Right lobe of liver (tissue), 6 donors: ENCODE results near the gene DUSP22. TPM values are rescaled to one million over a fixed set of nuclear protein-coding genes. Genes with fewer than 3 reads are reported as not detected.

ENCODE experiments used
- ATAC-seq, 4 donors: fragments of 200-7000 bp; cut with Tn5 transposase; one replicate each; pipeline ENCODE4 v1.9.1; 2020; ENCODE audit warnings: mild to moderate bottlenecking in 4 of 4, moderate library complexity in 4 of 4
- DNase-seq, 3 donors: peaks; one replicate each; pipeline ENCODE4 v3.0.0-alpha.2; 2020
- H3K27ac ChIP-seq, 3 donors: fragments of 200-600 bp; one replicate each; pipeline ENCODE4 v1.8.0; 2022
- H3K27me3 ChIP-seq, 2 donors: fragments of 200-600 bp; one replicate each; pipeline ENCODE4 v1.8.0; 2022
- H3K36me3 ChIP-seq, 4 donors: fragments of 200-600 bp; sonication (generic) in 1 of 4; one replicate each; pipeline versions ENCODE4 v1.5.1 to v1.8.0; 2017 to 2022; ENCODE audit warnings: control low read depth in 1 of 4
- H3K4me1 ChIP-seq, 4 donors: fragments of 200-600 bp; sonication (generic) in 1 of 4; one replicate each; pipeline versions ENCODE4 v1.5.1 to v1.8.0; 2017 to 2022; ENCODE audit warnings: control low read depth in 1 of 4
- H3K4me3 ChIP-seq, 3 donors: fragments of 200-600 bp; one replicate each; pipeline ENCODE4 v1.8.0; 2022
- H3K9me3 ChIP-seq, 4 donors: fragments of 200-600 bp; sonication (generic) in 1 of 4; one replicate each; pipeline versions ENCODE4 v1.5.1 to v1.8.0; 2017 to 2022; ENCODE audit warnings: control low read depth in 1 of 4
- POLR2A ChIP-seq: fragments of 450-650 bp; IDR thresholded peaks from one replicate; pipeline ENCODE4 v1.6.1; 2017; ENCODE audit warnings: antibody characterized with exemption, mild to moderate bottlenecking
- WGBS: methylation state at CpG from one replicate; pipeline ENCODE4 v1.1.6; 2018; ENCODE audit warnings: low coverage, low lambda C conversion rate; ENCODE audit not compliant: insufficient coverage; ENCODE audit errors: missing lambda C conversion rate; 5-methylcytosine and 5-hydroxymethylcytosine counted together
- intact Hi-C, 2 donors: fragments of 100-400 bp; cut with DNase I; formaldehyde crosslinking; loops; one replicate each; pipeline versions ENCODE4 v1.11.2 to v1.14.1; 2022
- total RNA-seq, 6 experiments: library from RNA; depleted of rRNA in 2 of 6; stranded (reverse); fragments of >200 nt in 2 of 6; fragmentation: NEBNext Ultra II Directional in 3 of 6; extraction: Animal tissue kit (Norgen Biotek cat#: 25700) in 3 of 6; gene quantifications; one replicate each; pipeline versions ENCODE4 v1.1.0 to v1.2.4, GENCODE V29; 2016 to 2023
- TF ChIP-seq, protein P1 (sequence below), 4 donors: fragments of 200-600 bp in 3 of 4; fragments of 450-650 bp in 1 of 4; IDR thresholded peaks; one replicate each; pipeline versions ENCODE4 v1.5.1 to v1.8.0; 2016 to 2022; ENCODE audit warnings: antibody characterized with exemption in 4 of 4, mild to moderate bottlenecking in 2 of 4
- donor health status: DM: no; HTN: yes; CAD: no.
- donor health status: DM: no; HTN: no; CAD: no.
- donor health status: DM: no; HTN: no; CAD: no.
- donor health status: DM: no; HTN: yes; CAD: no.
- donor health status: DM: no; HTN: yes; CAD: no.

Gene DUSP22
- total RNA-seq, 6 experiments from 2014 or later, result 20.6 to 24.8 (median 21.3) TPM

DNA sequence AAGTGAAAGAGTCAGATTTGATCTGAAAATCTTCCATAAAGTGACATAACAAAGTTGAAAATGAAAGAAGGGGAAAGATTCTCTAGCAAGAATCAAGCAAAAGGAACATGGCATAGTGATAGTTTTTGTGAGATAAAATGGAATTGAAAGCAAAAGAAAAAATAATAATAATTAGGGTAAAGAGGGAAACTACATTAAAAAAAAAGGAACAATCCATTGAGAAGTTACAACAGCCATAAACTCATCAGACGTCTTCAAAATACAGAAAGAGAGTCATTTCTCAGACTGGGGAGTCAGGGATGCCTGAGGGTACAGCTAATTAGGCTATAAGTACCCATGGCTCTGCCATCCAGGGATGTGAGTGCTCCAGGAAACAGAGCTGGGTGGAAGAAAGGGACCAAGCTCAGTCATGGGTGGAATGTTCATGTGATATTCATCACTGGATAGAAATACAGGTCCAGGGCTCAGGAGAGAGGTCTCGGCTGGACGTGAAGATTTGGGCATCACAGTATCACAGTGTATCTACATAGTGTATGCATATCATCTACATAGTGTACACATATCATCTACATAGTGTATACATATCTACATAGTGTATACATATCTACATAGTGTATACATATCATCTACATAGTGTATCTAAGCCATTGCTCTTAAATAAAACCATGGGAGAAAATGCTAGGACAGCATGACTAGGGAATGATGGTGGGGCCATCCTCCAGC, 29.4 kb downstream of the DUSP22 start:
- DNase-seq, result no peak
- TF ChIP-seq, protein P1, sequence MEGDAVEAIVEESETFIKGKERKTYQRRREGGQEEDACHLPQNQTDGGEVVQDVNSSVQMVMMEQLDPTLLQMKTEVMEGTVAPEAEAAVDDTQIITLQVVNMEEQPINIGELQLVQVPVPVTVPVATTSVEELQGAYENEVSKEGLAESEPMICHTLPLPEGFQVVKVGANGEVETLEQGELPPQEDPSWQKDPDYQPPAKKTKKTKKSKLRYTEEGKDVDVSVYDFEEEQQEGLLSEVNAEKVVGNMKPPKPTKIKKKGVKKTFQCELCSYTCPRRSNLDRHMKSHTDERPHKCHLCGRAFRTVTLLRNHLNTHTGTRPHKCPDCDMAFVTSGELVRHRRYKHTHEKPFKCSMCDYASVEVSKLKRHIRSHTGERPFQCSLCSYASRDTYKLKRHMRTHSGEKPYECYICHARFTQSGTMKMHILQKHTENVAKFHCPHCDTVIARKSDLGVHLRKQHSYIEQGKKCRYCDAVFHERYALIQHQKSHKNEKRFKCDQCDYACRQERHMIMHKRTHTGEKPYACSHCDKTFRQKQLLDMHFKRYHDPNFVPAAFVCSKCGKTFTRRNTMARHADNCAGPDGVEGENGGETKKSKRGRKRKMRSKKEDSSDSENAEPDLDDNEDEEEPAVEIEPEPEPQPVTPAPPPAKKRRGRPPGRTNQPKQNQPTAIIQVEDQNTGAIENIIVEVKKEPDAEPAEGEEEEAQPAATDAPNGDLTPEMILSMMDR (IDR thresholded peaks at IDR 0.05), result no peak
- no peak for TF ChIP-seq POLR2A
- H3K9me3 ChIP-seq, result no peaks in the 10 kb centered on the region
- no peak overlapping the region for H3K27ac ChIP-seq
- WGBS, result 45% methylated on average over 3 of the region's 3 CpGs
- no peaks in the 10 kb centered on the region for H3K36me3 ChIP-seq
- H3K4me3 ChIP-seq, result no peak overlapping the region
- ATAC-seq, result no peak
- intact Hi-C loops, result no loop called here
- H3K4me1 ChIP-seq, result peaks cover 0 to 10% (median 0%) of the 10 kb centered on the region in 4 donors
- H3K27me3 ChIP-seq, result no peaks in the 10 kb centered on the region

DNA sequence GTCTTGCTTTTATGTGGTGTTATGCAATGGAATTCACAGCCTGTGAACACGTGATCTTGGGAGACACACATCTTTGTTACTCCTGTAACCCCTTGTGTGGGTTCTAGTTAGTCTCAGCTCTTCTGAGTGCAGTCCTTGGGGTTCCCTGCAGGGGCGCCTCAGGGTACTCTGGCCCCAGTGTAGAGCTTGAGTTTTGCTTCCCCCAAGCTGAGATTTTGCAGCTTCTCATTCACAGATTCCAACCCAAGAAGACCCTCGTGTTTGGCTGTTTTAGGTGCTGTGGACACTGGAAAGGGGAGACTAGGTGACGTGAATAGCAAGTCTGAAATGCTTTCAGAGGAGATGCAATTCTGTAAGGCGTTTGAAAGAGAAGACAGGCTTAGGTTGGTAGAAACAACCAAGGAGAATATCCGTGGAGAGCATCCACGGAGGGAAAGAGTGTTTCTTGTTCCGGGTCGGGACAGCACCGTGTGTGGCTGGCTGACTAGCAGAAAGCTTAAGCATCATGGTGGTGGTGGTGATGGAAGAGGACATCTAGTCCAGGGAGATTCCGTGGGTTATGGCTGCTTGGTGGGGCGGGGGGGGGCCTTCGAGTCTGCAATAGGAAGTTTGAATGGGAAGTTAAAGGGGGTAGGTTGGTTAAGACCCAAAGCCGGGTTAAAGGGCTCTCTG, 30.1 kb downstream of the DUSP22 start:
- peaks cover 0 to 10% (median 0%) of the 10 kb centered on the region in 4 donors for H3K4me1 ChIP-seq
- WGBS, result 60% methylated on average over 13 of the region's 14 CpGs
- peaks cover 0 to 4% (median 0%) of the 10 kb centered on the region in 4 donors for H3K36me3 ChIP-seq
- H3K27me3 ChIP-seq, result no peaks in the 10 kb centered on the region
- H3K4me3 ChIP-seq, result no peak overlapping the region
- no peak for ATAC-seq
- H3K27ac ChIP-seq, result no peak overlapping the region
- TF ChIP-seq, protein P1 (IDR thresholded peaks at IDR 0.05), result no peak
- no peak for TF ChIP-seq POLR2A
- H3K9me3 ChIP-seq, result no peaks in the 10 kb centered on the region
- no peak for DNase-seq
- intact Hi-C loops, result no loop called here

- Histone ChIP-seq H3K27me3 (no peaks in the 10 kb centered on the region), H3K36me3 (peaks cover 0 to 4% (median 0%) of the 10 kb centered on the region in 4 donors), H3K9me3 (no peaks in the 10 kb centered on the region), H3K4me1 (peaks cover 0 to 10% (median 0%) of the 10 kb centered on the region in 4 donors), H3K4me3 (no peak overlapping the region), H3K27ac (no peak overlapping the region)
- DNase-seq (no peak), ATAC-seq (peak in 3 of 4 donors; percentile 16 to 53 (median 33))
- 74% methylated on average over 12 of the region's 12 CpGs for WGBS
- intact Hi-C loops, result no loop called here
- TF ChIP-seq POLR2A, result no peak
Observed at GRCh38 chr6:322940-323729, 30.8 kb downstream of the DUSP22 start.

- Histone ChIP-seq H3K4me1 (peaks cover 0 to 10% (median 0%) of the 10 kb centered on the region in 4 donors), H3K9me3 (no peaks in the 10 kb centered on the region), H3K27me3 (no peaks in the 10 kb centered on the region), H3K36me3 (peaks cover 0 to 4% (median 0%) of the 10 kb centered on the region in 4 donors), H3K27ac (no peak overlapping the region), H3K4me3 (no peak overlapping the region)
- DNase-seq (no peak), ATAC-seq (no peak)
- TF ChIP-seq, protein P1 (IDR thresholded peaks at IDR 0.05), result no peak
- 64% methylated on average over 4 of the region's 4 CpGs for WGBS
- intact Hi-C loops, result no loop called here
Observed at GRCh38 chr6:323730-324088, 31.4 kb downstream of the DUSP22 start.
